ENCODE results near the gene APOL6.

DNA sequence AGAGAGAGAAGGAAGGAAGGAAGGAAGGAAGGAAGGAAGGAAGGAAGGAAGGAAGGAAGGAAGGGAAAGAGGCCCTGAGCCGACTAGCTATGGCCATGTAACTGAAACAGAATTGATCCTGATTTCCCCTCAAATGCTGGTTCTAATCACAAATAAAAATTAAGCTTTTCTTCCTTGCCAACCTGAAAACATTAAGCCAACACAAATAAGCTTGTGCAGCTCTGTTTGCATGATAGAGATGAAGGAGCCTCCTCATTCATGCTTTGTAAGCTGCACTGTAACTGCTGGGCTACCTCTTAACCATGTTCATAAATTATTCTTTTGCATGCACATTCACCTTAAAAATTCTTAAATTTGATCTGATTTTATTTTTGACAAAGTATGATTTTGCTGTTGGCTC lies 41.8 kb downstream of the APOL6 start:
- TF ChIP-seq CTBP1 (IDR thresholded peaks at IDR 0.05; ENCODE audit: borderline replicate concordance) = no peak
- no peak for TF ChIP-seq ZNF384 (IDR thresholded peaks at IDR 0.05)
- TF ChIP-seq HDGF (IDR thresholded peaks at IDR 0.05; ENCODE audit: borderline replicate concordance) = no peak
- no peak for TF ChIP-seq FOXK2 (IDR thresholded peaks at IDR 0.05)
- no peak for TF ChIP-seq SUZ12 (IDR thresholded peaks at IDR 0.05)
- no peak for TF ChIP-seq SP1 (IDR thresholded peaks at IDR 0.05)
